HCT116 (cell line): Measurements from ENCODE around the gene ACOT8. TPM values are rescaled to one million over a fixed set of nuclear protein-coding genes. Genes with fewer than 3 reads are reported as not detected.

ENCODE experiments used
- ATAC-seq: fragments of 200-7000 bp; cut with Tn5 transposase; 2 replicates; pipeline ENCODE4 v1.9.1; 2020; ENCODE audit warnings: mild to moderate bottlenecking, moderate library complexity
- BruUV-seq: library from RNA; stranded (reverse); fragments of 400-500 nt; replicated peaks from 2 replicates; lab custom pipeline; 2021; lab: Mats Ljungman, UMichigan
- CTCF ChIA-PET: fragments of 300-600 bp; sonication (Branson Sonifier 250); formaldehyde crosslinking; loops from one replicate; lab custom pipeline; 2021; ENCODE audit warnings: antibody characterized with exemption; lab: Charles Lee
- POLR2A ChIA-PET: fragments of 300-600, 350-600 bp; sonication (Branson Sonifier 250); formaldehyde crosslinking; loops from one replicate; lab custom pipeline; 2021; ENCODE audit warnings: antibody characterized with exemption; lab: Charles Lee
- RAD21 ChIA-PET, 2 experiments: fragments of 300-600 bp; sonication (Branson Sonifier 250); formaldehyde crosslinking; loops; one replicate each; lab custom pipeline; 2023; ENCODE audit warnings: low total read pairs in 2 of 2; ENCODE audit not compliant: uncharacterized antibody in 2 of 2, unreplicated experiment in 2 of 2, low non-redundant PET in 1 of 2; lab: Charles Lee
- DNase-seq: peaks from one replicate; pipeline ENCODE4 v3.0.0-alpha.2; 2010; ENCODE audit warnings: low read depth, low spot score
- H2AFZ ChIP-seq: fragments of 200-600 bp; shearing (Covaris generic), sonication (generic); 2 replicates; pipeline ENCODE4 v1.6.1; 2017; ENCODE audit warnings: low read depth, mixed run types, mixed read lengths, antibody characterized with exemption, low read length; ENCODE audit not compliant: poor library complexity, severe bottlenecking
- H3K27ac ChIP-seq: 2 replicates; pipeline ENCODE4 v1.5.1; 2012; ENCODE audit warnings: low read depth, low read length
- H3K27me3 ChIP-seq: fragments of 200-600 bp; sonication (generic); 2 replicates; pipeline ENCODE4 v1.6.1; 2016; ENCODE audit warnings: mixed run types, low read length, mixed read lengths; ENCODE audit not compliant: insufficient read depth
- H3K36me3 ChIP-seq, 2 experiments: fragments of 200-500 bp in 1 of 2; fragments of 200-600 bp in 1 of 2; sonication (Bioruptor generic) in 1 of 2; sonication (generic) in 1 of 2; 2 replicates each; pipeline versions ENCODE4 v1.5.1 to v1.6.1; 2014 to 2016; ENCODE audit warnings: low read length in 2 of 2, inconsistent platforms in 1 of 2, mixed read lengths in 1 of 2, mixed run types in 1 of 2; ENCODE audit not compliant: insufficient read depth in 2 of 2, control insufficient read depth in 1 of 2
- H3K4me1 ChIP-seq, 2 experiments: fragments of 200-600 bp in 1 of 2; sonication (generic) in 1 of 2; 2 replicates each; pipeline versions ENCODE4 v1.5.1 to v1.6.1; 2012 to 2017; ENCODE audit warnings: low read length in 2 of 2, inconsistent platforms in 1 of 2, mild to moderate bottlenecking in 1 of 2, mixed read lengths in 1 of 2, mixed run types in 1 of 2, moderate library complexity in 1 of 2; ENCODE audit not compliant: insufficient read depth in 2 of 2, control insufficient read depth in 1 of 2
- H3K4me2 ChIP-seq: fragments of 200-600 bp; sonication (generic); 2 replicates; pipeline ENCODE4 v1.6.1; 2017; ENCODE audit warnings: mixed run types, low read length, mixed read lengths
- H3K4me3 ChIP-seq, 2 experiments: fragments of 200-600 bp in 1 of 2; sonication (generic) in 1 of 2; replicated peaks in 1 of 2; 2 replicates each; pipeline ENCODE4 v1.5.1; 2011 to 2016; ENCODE audit warnings: low read length in 2 of 2, control low read depth in 1 of 2, low read depth in 1 of 2, mild to moderate bottlenecking in 1 of 2, mixed read lengths in 1 of 2, mixed run types in 1 of 2
- H3K79me2 ChIP-seq: fragments of 200-600 bp; sonication (generic); 2 replicates; pipeline ENCODE4 v1.6.1; 2017; ENCODE audit warnings: mild to moderate bottlenecking, mixed run types, low read length, moderate library complexity, mixed read lengths; ENCODE audit not compliant: insufficient read depth
- H3K9ac ChIP-seq: fragments of 200-600 bp; sonication (generic); 2 replicates; pipeline ENCODE4 v1.6.1; 2016; ENCODE audit warnings: low read length, mixed read lengths
- H3K9me2 ChIP-seq: fragments of 200-600 bp; sonication (generic), shearing (Covaris generic); 2 replicates; pipeline ENCODE4 v1.6.1; 2017; ENCODE audit warnings: mixed run types, mild to moderate bottlenecking, moderate library complexity; ENCODE audit not compliant: insufficient read depth
- H3K9me3 ChIP-seq, 2 experiments: fragments of 200-500 bp in 1 of 2; fragments of 200-600 bp in 1 of 2; sonication (Bioruptor generic) in 1 of 2; sonication (generic) in 1 of 2; 2 replicates each; pipeline ENCODE4 v1.6.1; 2014 to 2017; ENCODE audit warnings: low read length in 2 of 2, mixed read lengths in 2 of 2, inconsistent platforms in 1 of 2, low read depth in 1 of 2, mild to moderate bottlenecking in 1 of 2, mixed run types in 1 of 2, moderate library complexity in 1 of 2; ENCODE audit not compliant: control insufficient read depth in 1 of 2, insufficient read depth in 1 of 2
- H4K20me1 ChIP-seq: fragments of 200-600 bp; sonication (generic), shearing (Covaris generic); 2 replicates; pipeline ENCODE4 v1.6.1; 2017; ENCODE audit warnings: mixed run types, mild to moderate bottlenecking, moderate library complexity; ENCODE audit not compliant: insufficient read depth
- EZH2 ChIP-seq: fragments of 200-600 bp; sonication (generic); IDR thresholded peaks from 2 replicates; pipeline ENCODE4 v1.6.1; 2017; ENCODE audit warnings: antibody characterized with exemption, mixed run types
- JUND ChIP-seq: IDR thresholded peaks from 2 replicates; pipeline ENCODE4 v1.6.1; 2012
- POLR2AphosphoS5 ChIP-seq: IDR thresholded peaks from 2 replicates; pipeline ENCODE4 v1.6.1; 2011; ENCODE audit warnings: mild to moderate bottlenecking, low read depth, low read length, moderate library complexity
- SIN3A ChIP-seq: IDR thresholded peaks from 2 replicates; pipeline ENCODE4 v1.6.1; 2012; ENCODE audit warnings: low read depth
- SP1 ChIP-seq: IDR thresholded peaks from 2 replicates; pipeline ENCODE4 v1.6.1; 2012; ENCODE audit warnings: low read depth
- TCF7L2 ChIP-seq: IDR thresholded peaks from 2 replicates; pipeline ENCODE4 v1.7.0; 2011; ENCODE audit warnings: borderline replicate concordance, inconsistent platforms; ENCODE audit not compliant: insufficient read depth, insufficient read length; ENCODE audit errors: extremely low read depth
- YY1 ChIP-seq: IDR thresholded peaks from 2 replicates; pipeline ENCODE4 v1.6.1; 2011; ENCODE audit warnings: low read length, low read depth, moderate library complexity, mild to moderate bottlenecking; ENCODE audit not compliant: insufficient replicate concordance; ENCODE audit errors: extremely low read depth
- ZFX ChIP-seq: fragments of 450-650 bp; IDR thresholded peaks from 2 replicates; pipeline ENCODE4 v1.6.1; 2017
- ZNF274 ChIP-seq: fragments of 200-500 bp; sonication (Bioruptor generic); IDR thresholded peaks from 2 replicates; pipeline ENCODE4 v1.6.1; 2014; ENCODE audit warnings: mild to moderate bottlenecking, low read depth, low read length, inconsistent platforms
- intact Hi-C: fragments of 100-400 bp; cut with micrococcal nuclease; formaldehyde crosslinking; loops from 2 replicates; pipeline ENCODE4 v1.10.0; 2022
- total RNA-seq: library from RNA; stranded (reverse); gene quantifications from one replicate; pipeline ENCODE4 v1.2.1, GENCODE V29; 2021; ENCODE audit not compliant: unreplicated experiment
- TF ChIP-seq, protein P1 (sequence below): IDR thresholded peaks from 2 replicates; pipeline ENCODE4 v1.6.1; 2011; ENCODE audit warnings: mild to moderate bottlenecking, low read length, moderate library complexity; ENCODE audit not compliant: insufficient replicate concordance; ENCODE audit errors: extremely low read depth
- TF ChIP-seq, protein P2 (sequence below), 3 experiments: fragments of 200-600 bp in 1 of 3; sonication (generic) in 1 of 3; IDR thresholded peaks in 2 of 3; conservative IDR thresholded peaks in 1 of 3; 2 replicates each; pipeline ENCODE4 v1.5.1; 2012 to 2017; ENCODE audit warnings: low read depth in 2 of 3, low read length in 2 of 3, antibody characterized with exemption in 1 of 3, borderline replicate concordance in 1 of 3, control low read depth in 1 of 3, mild to moderate bottlenecking in 1 of 3, mixed read lengths in 1 of 3, mixed run types in 1 of 3, moderate library complexity in 1 of 3; ENCODE audit not compliant: insufficient read depth in 1 of 3
- TF ChIP-seq, protein P3 (sequence below): IDR thresholded peaks from 2 replicates; pipeline ENCODE4 v1.6.1; 2012

Gene ACOT8
- total RNA-seq, 1 experiment from 2014 or later = 12.2 TPM

DNA sequence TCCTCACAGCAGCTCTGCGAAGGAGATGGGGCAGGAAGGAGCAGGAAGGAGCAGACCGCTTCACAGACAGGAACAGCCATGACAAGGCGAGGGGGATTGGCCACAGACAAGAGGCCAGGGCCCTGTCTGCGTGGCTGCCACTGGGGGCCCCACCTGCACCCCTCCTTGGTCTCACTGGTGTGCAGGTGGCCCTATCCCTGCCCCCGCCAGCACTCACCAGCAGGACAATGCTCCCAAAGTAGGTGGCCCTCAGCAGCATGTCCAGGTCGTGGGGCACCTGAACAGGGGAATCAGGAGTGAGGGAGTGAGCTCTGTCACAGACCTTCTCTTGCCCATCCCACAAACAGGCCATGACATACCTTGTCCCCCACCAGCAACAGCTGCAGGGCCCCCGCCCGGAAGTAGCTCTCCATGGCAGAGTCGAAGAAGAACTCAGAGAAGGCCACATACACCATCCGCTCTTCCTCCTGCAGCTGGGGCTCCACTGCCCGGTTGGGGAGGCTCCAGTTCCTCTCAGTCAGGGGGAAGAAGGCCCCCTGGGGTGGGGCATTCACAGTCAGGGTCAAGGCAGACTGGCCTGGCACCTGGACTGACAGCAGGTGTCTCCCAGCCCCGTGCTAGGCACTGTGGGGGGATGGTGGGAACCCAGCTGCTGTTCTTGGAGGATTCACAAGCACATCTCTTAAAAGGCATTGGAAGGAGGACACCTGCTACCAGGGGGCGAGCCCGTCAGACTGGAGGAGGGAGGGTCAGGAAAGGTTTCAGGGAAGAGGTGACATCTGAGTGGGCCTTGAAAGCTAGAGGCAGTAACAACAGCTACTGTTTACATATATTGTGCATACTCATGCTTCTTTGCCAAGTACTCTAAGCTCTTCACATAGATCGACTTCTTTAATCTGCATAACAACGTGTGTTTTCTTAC is 47.7 kb upstream of the ACOT8 start:
- no peaks in the 10 kb centered on the region for H3K27me3 ChIP-seq
- no peak for DNase-seq
- ChIA-PET RAD21 (no interaction called here), POLR2A (interaction anchor here (0.9 to 2.1 kb wide), 2 partner anchors 24 to 29 kb away, joined by 4 to 6 read pairs; partner anchors contain the start of gene ZSWIM1), CTCF (interaction anchor here (1.5 to 1.6 kb wide), 2 partner anchors 13 to 65 kb away, joined by 3 to 4 read pairs; no protein-coding TSS in a partner anchor)
- H3K9me2 ChIP-seq = no peaks in the 10 kb centered on the region
- H3K36me3 ChIP-seq = no peaks in the 10 kb centered on the region
- no peaks in the 10 kb centered on the region for H3K9me3 ChIP-seq
- H3K27ac ChIP-seq = no peak overlapping the region
- H3K4me2 ChIP-seq = peak overlapping the region; percentile 37
- no TSS peak for BruUV-seq
- H3K79me2 ChIP-seq = no peaks in the 10 kb centered on the region
- no peaks in the 10 kb centered on the region for H4K20me1 ChIP-seq
- ATAC-seq = no peak
- intact Hi-C loops = no loop called here
- H3K4me3 ChIP-seq = no peak overlapping the region
- TF ChIP-seq EZH2 = no peak
- no peak for TF ChIP-seq POLR2AphosphoS5
- TF ChIP-seq TCF7L2 = no peak
- TF ChIP-seq, protein P1, sequence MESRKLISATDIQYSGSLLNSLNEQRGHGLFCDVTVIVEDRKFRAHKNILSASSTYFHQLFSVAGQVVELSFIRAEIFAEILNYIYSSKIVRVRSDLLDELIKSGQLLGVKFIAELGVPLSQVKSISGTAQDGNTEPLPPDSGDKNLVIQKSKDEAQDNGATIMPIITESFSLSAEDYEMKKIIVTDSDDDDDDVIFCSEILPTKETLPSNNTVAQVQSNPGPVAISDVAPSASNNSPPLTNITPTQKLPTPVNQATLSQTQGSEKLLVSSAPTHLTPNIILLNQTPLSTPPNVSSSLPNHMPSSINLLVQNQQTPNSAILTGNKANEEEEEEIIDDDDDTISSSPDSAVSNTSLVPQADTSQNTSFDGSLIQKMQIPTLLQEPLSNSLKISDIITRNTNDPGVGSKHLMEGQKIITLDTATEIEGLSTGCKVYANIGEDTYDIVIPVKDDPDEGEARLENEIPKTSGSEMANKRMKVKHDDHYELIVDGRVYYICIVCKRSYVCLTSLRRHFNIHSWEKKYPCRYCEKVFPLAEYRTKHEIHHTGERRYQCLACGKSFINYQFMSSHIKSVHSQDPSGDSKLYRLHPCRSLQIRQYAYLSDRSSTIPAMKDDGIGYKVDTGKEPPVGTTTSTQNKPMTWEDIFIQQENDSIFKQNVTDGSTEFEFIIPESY = no peak
- TF ChIP-seq, protein P2, sequence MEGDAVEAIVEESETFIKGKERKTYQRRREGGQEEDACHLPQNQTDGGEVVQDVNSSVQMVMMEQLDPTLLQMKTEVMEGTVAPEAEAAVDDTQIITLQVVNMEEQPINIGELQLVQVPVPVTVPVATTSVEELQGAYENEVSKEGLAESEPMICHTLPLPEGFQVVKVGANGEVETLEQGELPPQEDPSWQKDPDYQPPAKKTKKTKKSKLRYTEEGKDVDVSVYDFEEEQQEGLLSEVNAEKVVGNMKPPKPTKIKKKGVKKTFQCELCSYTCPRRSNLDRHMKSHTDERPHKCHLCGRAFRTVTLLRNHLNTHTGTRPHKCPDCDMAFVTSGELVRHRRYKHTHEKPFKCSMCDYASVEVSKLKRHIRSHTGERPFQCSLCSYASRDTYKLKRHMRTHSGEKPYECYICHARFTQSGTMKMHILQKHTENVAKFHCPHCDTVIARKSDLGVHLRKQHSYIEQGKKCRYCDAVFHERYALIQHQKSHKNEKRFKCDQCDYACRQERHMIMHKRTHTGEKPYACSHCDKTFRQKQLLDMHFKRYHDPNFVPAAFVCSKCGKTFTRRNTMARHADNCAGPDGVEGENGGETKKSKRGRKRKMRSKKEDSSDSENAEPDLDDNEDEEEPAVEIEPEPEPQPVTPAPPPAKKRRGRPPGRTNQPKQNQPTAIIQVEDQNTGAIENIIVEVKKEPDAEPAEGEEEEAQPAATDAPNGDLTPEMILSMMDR (IDR thresholded peaks at IDR 0.05 in 2 of 3, conservative IDR thresholded peaks at IDR 0.05 in 1 of 3; ENCODE audit: borderline replicate concordance in 1 of 3, insufficient read depth in 1 of 3, low read depth in 2 of 3, low read length in 2 of 3) = no peak
- no peak for TF ChIP-seq YY1
- TF ChIP-seq ZNF274 = no peak
- no peak for TF ChIP-seq SP1
- no peak for TF ChIP-seq SIN3A
- TF ChIP-seq ZFX = no peak
- TF ChIP-seq JUND = no peak
- TF ChIP-seq, protein P3, sequence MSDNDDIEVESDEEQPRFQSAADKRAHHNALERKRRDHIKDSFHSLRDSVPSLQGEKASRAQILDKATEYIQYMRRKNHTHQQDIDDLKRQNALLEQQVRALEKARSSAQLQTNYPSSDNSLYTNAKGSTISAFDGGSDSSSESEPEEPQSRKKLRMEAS = no peak
- H3K4me1 ChIP-seq = peaks cover 5 to 18% of the 10 kb centered on the region in 2 experiments; a peak in 3 of 4 replicates
- no peak overlapping the region for H3K9ac ChIP-seq
- H2AFZ ChIP-seq = no peak overlapping the region
